Measurements from ENCODE around the gene PRRX2. TPM values are rescaled to one million over a fixed set of nuclear protein-coding genes. Genes with fewer than 3 reads are reported as not detected.
"Not testable (repeated sequence)": the region's sequence is repeated elsewhere in the genome, so short reads cannot be mapped to it uniquely, and the experiment has no call there.

The PRRX2 gene
- total RNA-seq, 5 donors from 2014 or later (not counting 1 experiment from before 2014, with no cell fraction given) = 0.26 TPM; not detected in 4

DNA sequence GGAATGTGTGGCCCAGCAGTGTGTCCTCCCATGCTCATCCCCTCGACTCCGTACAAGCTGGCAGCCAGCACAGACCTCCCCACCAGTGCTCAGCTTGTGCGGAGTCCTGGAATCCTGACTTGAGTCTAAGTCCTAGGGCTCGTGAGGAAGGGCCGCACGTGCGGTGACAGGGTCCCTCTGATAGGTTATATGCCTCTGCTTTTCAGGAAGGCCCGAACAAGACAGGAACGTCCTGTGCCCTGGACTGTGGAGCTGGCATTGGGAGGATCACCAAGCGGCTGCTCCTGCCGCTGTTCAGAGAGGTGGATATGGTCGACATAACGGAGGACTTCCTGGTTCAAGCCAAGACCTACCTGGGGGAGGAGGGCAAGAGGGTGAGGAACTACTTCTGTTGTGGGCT, 31.6 kb upstream of the PRRX2 start:
- no peaks in the 10 kb centered on the region for H3K9me3 ChIP-seq
- H3K4me3 ChIP-seq (ENCODE audit: control insufficient read depth in 1 of 2, extremely low read depth in 1 of 2, low read length in 1 of 2) = no peak overlapping the region
- H3K36me3 Mint-ChIP-seq = peaks cover 23% of the 10 kb centered on the region
- H3K4me1 Mint-ChIP-seq = peaks cover 39 to 42% (median 42%) of the 10 kb centered on the region in 3 donors
- no peak overlapping the region for H3K27ac Mint-ChIP-seq
- peaks cover 25 to 63% of the 10 kb centered on the region in 2 donors for H3K36me3 ChIP-seq (ENCODE audit: control insufficient read depth in 2 of 2, extremely low read depth in 1 of 2, insufficient read depth in 1 of 2, low read length in 1 of 2)
- no peaks in the 10 kb centered on the region for H3K27me3 Mint-ChIP-seq
- no peak overlapping the region for H3K4me3 Mint-ChIP-seq
- POLR2A ChIA-PET = no interaction called here
- peaks cover 0 to 36% of the 10 kb centered on the region in 2 experiments for H3K4me1 ChIP-seq (ENCODE audit: control insufficient read depth in 1 of 2, extremely low read depth in 1 of 2, insufficient read depth in 2 of 2, low read length in 2 of 2)
- H3K9me3 Mint-ChIP-seq = no peaks in the 10 kb centered on the region
- 91% methylated on average over 11 of the region's 13 CpGs for WGBS (ENCODE audit: insufficient coverage)
- DNase-seq (no peak), ATAC-seq (replicated peaks in 1 of 4) (no peak)
- no peaks in the 10 kb centered on the region for H3K27me3 ChIP-seq (replicated peaks in 1 of 2; ENCODE audit: control insufficient read depth in 2 of 2, extremely low read depth in 1 of 2, insufficient read depth in 2 of 2, low read length in 1 of 2)
- CTCF ChIA-PET = no interaction called here
- H3K27ac ChIP-seq (ENCODE audit: low read length) = no peak overlapping the region

DNA sequence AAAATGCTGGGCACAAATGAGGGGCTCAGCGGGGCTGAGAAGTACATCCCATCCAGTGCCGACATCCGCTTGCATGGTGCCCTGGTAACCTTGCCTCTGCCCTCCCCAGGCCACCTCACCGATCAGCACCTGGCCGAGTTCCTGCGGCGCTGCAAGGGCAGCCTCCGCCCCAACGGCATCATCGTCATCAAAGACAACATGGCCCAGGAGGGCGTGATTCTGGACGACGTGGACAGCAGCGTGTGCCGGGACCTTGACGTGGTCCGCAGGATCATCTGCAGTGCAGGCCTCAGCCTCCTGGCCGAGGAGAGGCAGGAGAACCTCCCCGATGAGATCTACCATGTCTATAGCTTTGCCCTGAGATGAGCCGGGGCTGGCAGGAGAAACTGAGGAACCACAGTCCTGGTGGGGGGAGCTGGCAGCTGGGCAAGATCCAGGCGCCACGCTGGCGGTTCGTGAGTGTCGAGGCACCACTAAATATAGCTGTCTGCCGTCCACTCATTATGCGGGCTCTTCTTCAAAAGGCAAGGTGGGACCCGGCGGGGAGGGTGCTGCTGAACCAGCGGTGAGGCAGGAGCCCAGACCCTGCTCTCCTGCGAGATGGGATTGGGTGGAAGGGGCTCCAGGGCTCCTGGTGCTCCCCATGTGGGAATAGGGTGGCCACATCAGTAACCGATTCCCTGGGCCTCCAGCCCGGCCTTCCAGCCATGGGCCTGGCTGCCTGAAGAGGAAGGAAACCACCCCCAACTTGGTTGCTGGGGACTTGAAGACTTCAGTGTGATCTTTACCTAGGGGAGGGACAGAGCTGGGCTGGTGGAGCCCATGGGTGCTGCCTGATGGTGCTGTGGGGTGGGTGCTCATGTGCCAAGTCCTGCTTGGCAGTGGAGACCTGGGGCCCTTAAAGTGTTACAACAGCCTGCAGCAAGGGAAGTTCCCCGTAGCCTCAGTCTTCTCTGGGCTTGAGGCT, 30.1 kb upstream of the PRRX2 start:
- Histone ChIP-seq H3K27ac (ENCODE audit: low read length) (no peak overlapping the region), H3K27me3 (replicated peaks in 1 of 2; ENCODE audit: control insufficient read depth in 2 of 2, extremely low read depth in 1 of 2, insufficient read depth in 2 of 2, low read length in 1 of 2) (no peaks in the 10 kb centered on the region), H3K36me3 (ENCODE audit: control insufficient read depth in 2 of 2, extremely low read depth in 1 of 2, insufficient read depth in 1 of 2, low read length in 1 of 2) (peaks cover 25 to 68% of the 10 kb centered on the region in 2 donors), H3K4me3 (ENCODE audit: control insufficient read depth in 1 of 2, extremely low read depth in 1 of 2, low read length in 1 of 2) (no peak overlapping the region), H3K9me3 (no peaks in the 10 kb centered on the region), H3K4me1 (ENCODE audit: control insufficient read depth in 1 of 2, extremely low read depth in 1 of 2, insufficient read depth in 2 of 2, low read length in 2 of 2) (peaks cover 0 to 35% of the 10 kb centered on the region in 2 experiments)
- no peak for DNase-seq
- Mint-ChIP-seq H3K36me3 (peaks cover 26% of the 10 kb centered on the region), H3K27me3 (no peaks in the 10 kb centered on the region), H3K4me1 (peaks cover 34 to 35% (median 34%) of the 10 kb centered on the region in 3 donors), H3K27ac (no peak overlapping the region), H3K9me3 (no peaks in the 10 kb centered on the region), H3K4me3 (no peak overlapping the region)
- no peak for ATAC-seq (replicated peaks in 1 of 4)
- ChIA-PET POLR2A (no interaction called here), CTCF (no interaction called here)
- WGBS (ENCODE audit: insufficient coverage) = 93% methylated on average over 32 of the region's 34 CpGs

DNA sequence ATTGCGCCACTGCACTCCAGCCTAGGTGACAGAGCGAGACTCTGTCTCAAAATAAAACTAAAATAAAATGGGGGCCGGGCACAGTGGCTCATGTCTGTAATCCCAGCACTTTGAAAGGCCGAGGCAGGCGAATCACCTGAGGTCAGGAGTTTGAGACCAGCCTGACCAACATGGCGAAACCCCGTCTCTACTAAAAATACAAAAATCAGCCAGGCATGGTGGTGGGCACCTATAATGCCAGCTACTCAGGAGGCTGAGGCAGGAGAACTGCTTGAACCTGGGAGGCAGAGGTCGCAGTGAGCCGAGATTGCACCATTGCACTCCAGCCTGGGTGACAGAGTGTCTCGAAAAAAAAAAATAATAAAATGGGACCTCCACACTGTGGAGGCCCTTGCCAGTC, 29.1 kb upstream of the PRRX2 start:
- peaks cover 25 to 68% of the 10 kb centered on the region in 2 donors for H3K36me3 ChIP-seq (ENCODE audit: control insufficient read depth in 2 of 2, extremely low read depth in 1 of 2, insufficient read depth in 1 of 2, low read length in 1 of 2)
- WGBS (ENCODE audit: insufficient coverage) = 93% methylated on average over 10 of the region's 10 CpGs
- H3K27ac ChIP-seq (ENCODE audit: low read length); ATAC-seq (replicated peaks in 1 of 4); H3K9me3 ChIP-seq; DNase-seq; H3K4me3 Mint-ChIP-seq; H3K27me3 Mint-ChIP-seq; POLR2A ChIA-PET; CTCF ChIA-PET; H3K27ac Mint-ChIP-seq; H3K27me3 ChIP-seq (replicated peaks in 1 of 2; ENCODE audit: control insufficient read depth in 2 of 2, extremely low read depth in 1 of 2, insufficient read depth in 2 of 2, low read length in 1 of 2); H3K9me3 Mint-ChIP-seq; H3K4me3 ChIP-seq (ENCODE audit: control insufficient read depth in 1 of 2, extremely low read depth in 1 of 2, low read length in 1 of 2): not testable (repeated sequence)
- peaks cover 33 to 34% (median 34%) of the 10 kb centered on the region in 3 donors for H3K4me1 Mint-ChIP-seq
- peaks cover 8 to 36% of the 10 kb centered on the region in 2 experiments for H3K4me1 ChIP-seq (ENCODE audit: control insufficient read depth in 1 of 2, extremely low read depth in 1 of 2, insufficient read depth in 2 of 2, low read length in 2 of 2)
- H3K36me3 Mint-ChIP-seq = peaks cover 26% of the 10 kb centered on the region

DNA sequence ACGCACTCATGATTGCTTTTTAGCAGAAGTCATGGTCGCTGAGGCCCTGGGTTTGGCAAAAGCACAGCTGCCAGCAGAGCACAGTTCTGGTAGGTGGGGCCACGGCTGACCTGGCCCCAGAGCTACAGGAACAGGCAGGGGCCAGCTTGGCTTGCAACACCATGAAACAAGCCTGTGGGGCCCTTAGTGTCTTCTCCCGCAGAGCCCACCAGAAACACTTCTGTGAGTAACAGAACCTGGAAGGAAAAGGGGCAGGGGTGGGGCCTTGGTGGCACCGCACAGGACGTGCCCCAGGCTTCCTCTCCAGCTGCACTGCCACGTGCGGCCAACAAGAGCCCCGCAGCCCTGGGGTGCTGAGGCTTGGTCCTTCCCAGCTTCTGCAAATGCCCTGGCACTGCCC, 28.3 kb upstream of the PRRX2 start:
- ChIA-PET POLR2A (no interaction called here), CTCF (interaction anchor here (0.6 to 1.1 kb wide), 2 partner anchors 148 to 160 kb away, joined by 3 to 6 read pairs; no protein-coding TSS in a partner anchor)
- Mint-ChIP-seq H3K4me3 (no peak overlapping the region), H3K27ac (no peak overlapping the region), H3K27me3 (no peaks in the 10 kb centered on the region), H3K4me1 (peaks cover 29 to 31% (median 29%) of the 10 kb centered on the region in 3 donors), H3K36me3 (peaks cover 26% of the 10 kb centered on the region), H3K9me3 (no peaks in the 10 kb centered on the region)
- no peak for ATAC-seq (replicated peaks in 1 of 4)
- Histone ChIP-seq H3K9me3 (no peaks in the 10 kb centered on the region), H3K4me3 (ENCODE audit: control insufficient read depth in 1 of 2, extremely low read depth in 1 of 2, low read length in 1 of 2) (no peak overlapping the region), H3K4me1 (ENCODE audit: control insufficient read depth in 1 of 2, extremely low read depth in 1 of 2, insufficient read depth in 2 of 2, low read length in 2 of 2) (peaks cover 8 to 32% of the 10 kb centered on the region in 2 experiments), H3K27me3 (replicated peaks in 1 of 2; ENCODE audit: control insufficient read depth in 2 of 2, extremely low read depth in 1 of 2, insufficient read depth in 2 of 2, low read length in 1 of 2) (no peaks in the 10 kb centered on the region), H3K27ac (ENCODE audit: low read length) (no peak overlapping the region), H3K36me3 (ENCODE audit: control insufficient read depth in 2 of 2, extremely low read depth in 1 of 2, insufficient read depth in 1 of 2, low read length in 1 of 2) (peaks cover 25 to 65% of the 10 kb centered on the region in 2 donors)
- 60% methylated on average over 9 of the region's 9 CpGs for WGBS (ENCODE audit: insufficient coverage)
- DNase-seq = no peak

DNA sequence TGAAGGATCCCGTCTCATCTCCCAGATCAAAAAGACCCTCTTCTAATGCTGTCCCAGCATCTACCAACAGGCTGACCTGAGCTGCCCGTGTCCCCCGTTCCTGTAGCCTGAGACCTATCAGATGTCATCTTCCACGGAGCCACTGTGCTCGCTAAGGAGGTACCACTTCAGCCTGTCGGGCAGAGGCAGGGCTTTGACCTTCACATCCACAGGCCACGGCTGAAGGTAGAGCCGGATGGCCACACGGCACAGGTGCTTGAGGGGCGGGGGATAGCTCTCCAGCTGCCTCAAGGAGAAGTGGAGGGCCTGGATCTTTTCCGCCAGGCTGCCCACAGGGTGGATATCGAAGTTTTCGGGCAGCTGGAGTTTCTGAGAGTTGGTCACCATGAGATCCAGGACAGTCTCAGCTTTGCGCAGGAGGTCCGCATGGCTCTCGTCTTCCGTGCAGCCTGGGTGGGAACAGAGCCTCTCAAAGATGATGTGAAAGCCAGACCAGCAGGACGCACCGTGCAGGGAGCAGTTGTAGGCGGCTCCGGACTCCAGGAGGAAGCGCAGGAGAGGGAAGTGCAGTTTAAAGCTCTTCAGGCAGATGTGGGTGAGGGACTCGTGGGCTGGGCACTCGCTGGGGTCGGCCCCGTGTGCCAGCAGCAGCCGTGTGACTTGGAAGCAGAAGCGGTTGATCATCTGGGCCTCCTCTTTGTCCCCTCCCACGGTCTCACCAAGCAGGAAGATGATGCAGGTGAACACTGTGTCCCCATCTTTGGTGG, 27.6 kb upstream of the PRRX2 start:
- Histone ChIP-seq H3K36me3 (ENCODE audit: control insufficient read depth in 2 of 2, extremely low read depth in 1 of 2, insufficient read depth in 1 of 2, low read length in 1 of 2) (peaks cover 25 to 58% of the 10 kb centered on the region in 2 donors), H3K27ac (ENCODE audit: low read length) (no peak overlapping the region), H3K27me3 (replicated peaks in 1 of 2; ENCODE audit: control insufficient read depth in 2 of 2, extremely low read depth in 1 of 2, insufficient read depth in 2 of 2, low read length in 1 of 2) (no peaks in the 10 kb centered on the region), H3K4me3 (ENCODE audit: control insufficient read depth in 1 of 2, extremely low read depth in 1 of 2, low read length in 1 of 2) (no peak overlapping the region), H3K4me1 (ENCODE audit: control insufficient read depth in 1 of 2, extremely low read depth in 1 of 2, insufficient read depth in 2 of 2, low read length in 2 of 2) (peaks cover 8 to 34% of the 10 kb centered on the region in 2 experiments), H3K9me3 (no peaks in the 10 kb centered on the region)
- peaks cover 23 to 34% (median 29%) of the 10 kb centered on the region in 3 donors for H3K4me1 Mint-ChIP-seq
- H3K9me3 Mint-ChIP-seq = no peaks in the 10 kb centered on the region
- no peaks in the 10 kb centered on the region for H3K27me3 Mint-ChIP-seq
- DNase-seq (no peak), ATAC-seq (replicated peaks in 1 of 4) (no peak)
- H3K4me3 Mint-ChIP-seq = peak overlapping the region in 2 of 3 donors; percentile 17 to 48
- peaks cover 26% of the 10 kb centered on the region for H3K36me3 Mint-ChIP-seq
- WGBS (ENCODE audit: insufficient coverage) = 86% methylated on average over 26 of the region's 29 CpGs
- ChIA-PET CTCF (interaction anchor here (0.5 to 1.1 kb wide), 3 partner anchors 148 to 492 kb away, joined by 3 to 6 read pairs (median 4); no protein-coding TSS in a partner anchor), POLR2A (interaction anchor here in 1 of 2 donors (0.5 kb wide), 1 partner anchor 126 kb away, joined by 4 read pairs; no protein-coding TSS in a partner anchor)
- no peak overlapping the region for H3K27ac Mint-ChIP-seq

DNA sequence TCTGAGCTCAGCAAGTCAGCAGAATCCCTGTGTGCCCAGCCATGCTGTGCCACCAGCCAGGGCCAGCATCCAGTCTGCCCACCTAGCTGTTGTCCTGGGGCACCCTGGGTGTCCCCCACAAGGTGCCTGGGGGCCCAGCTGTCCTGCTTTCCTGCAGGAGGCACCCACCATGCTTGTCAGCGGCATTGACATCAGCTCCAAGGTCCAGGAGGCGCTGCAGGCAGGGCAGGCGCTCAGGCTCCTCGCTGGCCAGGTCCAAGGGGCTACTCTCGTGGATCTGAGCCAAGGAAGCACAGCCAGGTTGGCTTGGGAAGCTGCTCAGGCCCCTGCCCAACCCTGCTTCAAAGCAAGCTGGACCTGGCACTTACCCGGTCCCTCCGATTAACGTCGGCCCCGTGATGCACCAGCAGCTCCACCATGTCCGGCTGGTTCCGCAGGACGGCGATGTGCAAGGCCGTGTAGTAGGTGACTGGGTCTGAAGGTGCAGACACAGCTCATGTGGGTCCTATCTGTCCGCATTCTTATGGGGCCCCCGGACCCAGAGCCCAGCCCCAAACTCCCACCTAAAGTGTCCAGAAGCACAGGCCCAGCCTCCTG, 26.3 kb upstream of the PRRX2 start:
- peaks cover 26% of the 10 kb centered on the region for H3K36me3 Mint-ChIP-seq
- POLR2A ChIA-PET = interaction anchor here in 1 of 2 donors (0.6 kb wide), 1 partner anchor 1054 kb away, joined by 3 read pairs; no protein-coding TSS in a partner anchor
- H3K27ac ChIP-seq (ENCODE audit: low read length) = no peak overlapping the region
- no peak overlapping the region for H3K27ac Mint-ChIP-seq
- no peaks in the 10 kb centered on the region for H3K27me3 Mint-ChIP-seq
- 95% methylated on average over 11 of the region's 17 CpGs for WGBS (ENCODE audit: insufficient coverage)
- H3K9me3 ChIP-seq = no peaks in the 10 kb centered on the region
- ATAC-seq (replicated peaks in 1 of 4) (no peak), DNase-seq (no peak)
- H3K4me3 ChIP-seq (ENCODE audit: control insufficient read depth in 1 of 2, extremely low read depth in 1 of 2, low read length in 1 of 2) = no peak overlapping the region
- no peak overlapping the region for H3K4me3 Mint-ChIP-seq
- no peaks in the 10 kb centered on the region for H3K9me3 Mint-ChIP-seq
- peaks cover 25 to 45% of the 10 kb centered on the region in 2 donors for H3K36me3 ChIP-seq (ENCODE audit: control insufficient read depth in 2 of 2, extremely low read depth in 1 of 2, insufficient read depth in 1 of 2, low read length in 1 of 2)
- H3K27me3 ChIP-seq (replicated peaks in 1 of 2; ENCODE audit: control insufficient read depth in 2 of 2, extremely low read depth in 1 of 2, insufficient read depth in 2 of 2, low read length in 1 of 2) = no peaks in the 10 kb centered on the region
- CTCF ChIA-PET = interaction anchor here in 1 of 2 donors (0.5 to 1.9 kb wide), 3 partner anchors 14 to 1484 kb away, joined by 3 to 7 read pairs (median 5); no protein-coding TSS in a partner anchor
- H3K4me1 Mint-ChIP-seq = peaks cover 22 to 34% (median 29%) of the 10 kb centered on the region in 3 donors
- peaks cover 8 to 31% of the 10 kb centered on the region in 2 experiments for H3K4me1 ChIP-seq (ENCODE audit: control insufficient read depth in 1 of 2, extremely low read depth in 1 of 2, insufficient read depth in 2 of 2, low read length in 2 of 2)

Measured in T-cell (primary cell).